Measurements from ENCODE around the gene DNHD1. TPM values are rescaled to one million over a fixed set of nuclear protein-coding genes. Genes with fewer than 3 reads are reported as not detected.

The DNHD1 gene
- total RNA-seq, 2 donors from 2014 or later: 22.4 to 38.5 TPM

DNA sequence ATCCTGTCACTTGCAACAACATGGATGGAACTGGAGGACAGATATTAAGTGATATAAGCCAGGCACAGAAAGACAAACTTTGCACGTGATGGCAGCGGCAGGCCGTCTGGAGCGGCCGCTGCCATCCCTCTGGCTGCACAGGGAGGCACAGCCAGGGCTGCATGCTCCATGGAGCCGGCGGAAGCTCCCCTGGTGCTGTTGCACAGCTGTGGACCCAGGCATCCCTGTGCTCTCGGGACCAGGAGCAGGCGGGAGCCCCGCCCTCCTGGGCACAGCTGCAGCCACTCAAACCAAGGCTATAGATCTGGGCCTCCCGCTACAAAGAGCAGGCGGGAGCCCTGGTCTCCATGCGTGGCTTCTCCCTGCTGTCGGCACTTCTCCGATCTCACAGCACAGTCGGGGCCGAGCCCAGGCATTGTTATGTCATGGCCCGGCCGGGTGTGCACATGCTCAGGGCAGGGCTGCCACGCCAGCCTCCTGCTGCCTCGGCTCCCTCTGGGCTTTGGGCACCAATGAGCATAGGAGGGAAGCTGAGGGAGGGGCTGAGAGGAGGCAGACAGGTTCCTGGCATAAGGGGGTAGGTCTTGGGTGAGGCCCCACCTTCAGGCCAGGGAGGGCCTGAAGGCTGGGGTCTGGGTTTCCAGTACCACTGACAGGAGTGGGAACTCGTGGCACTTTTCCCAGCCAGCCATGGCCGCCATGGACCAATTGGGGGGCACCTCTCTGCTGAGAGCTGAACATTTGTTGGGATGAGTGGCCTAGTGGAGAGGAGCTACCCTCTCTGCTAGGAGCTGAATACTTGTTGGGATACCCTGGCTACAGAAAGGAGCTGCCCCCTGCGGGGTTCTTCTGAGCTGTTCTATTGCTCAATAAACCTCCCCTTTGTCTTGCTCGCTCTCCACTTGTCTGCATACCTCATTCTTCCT, 89.6 kb downstream of the DNHD1 start:
- no peak for DNase-seq (ENCODE audit: low spot score in 2 of 2)
- H3K36me3 Mint-ChIP-seq: peaks cover 27 to 28% of the 10 kb centered on the region in 2 donors
- no peak for ATAC-seq
- no peak overlapping the region for H3K27ac Mint-ChIP-seq
- H3K9me3 Mint-ChIP-seq: peaks cover 12 to 22% of the 10 kb centered on the region in 2 donors

DNA sequence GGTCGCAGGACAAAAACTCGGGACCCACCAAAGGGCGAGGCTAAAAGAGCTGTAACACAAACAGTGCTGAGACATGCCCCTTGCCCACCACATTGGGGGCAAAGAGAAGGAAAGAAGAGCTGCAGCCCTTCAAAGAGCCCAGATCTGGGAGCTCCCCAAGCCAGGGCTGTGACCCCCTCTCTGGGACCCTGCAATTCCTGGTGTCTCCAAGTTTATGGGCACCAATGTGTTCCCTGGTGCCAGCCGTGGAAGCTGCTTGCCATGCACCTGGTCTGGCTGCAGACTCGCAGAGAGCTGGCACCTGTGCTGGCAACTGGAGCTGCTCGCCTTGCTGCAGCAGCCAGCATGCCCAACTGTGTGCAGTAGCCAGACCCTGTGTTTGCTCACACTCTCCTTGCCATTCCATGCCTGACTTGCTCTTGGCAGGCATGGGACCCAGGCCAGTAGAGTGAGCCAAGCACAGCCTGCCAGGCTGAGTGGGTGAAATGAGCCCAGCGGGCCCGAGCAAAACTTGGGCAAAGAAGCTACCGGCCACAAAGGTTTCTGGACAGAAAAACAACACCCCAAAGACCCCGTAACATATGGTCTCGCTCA, 90.4 kb downstream of the DNHD1 start:
- Mint-ChIP-seq H3K27ac (peak overlapping the region in 1 of 2 donors; percentile 54), H3K9me3 (peaks cover 12 to 22% of the 10 kb centered on the region in 2 donors), H3K36me3 (peaks cover 26 to 28% of the 10 kb centered on the region in 2 donors)
- DNase-seq (ENCODE audit: low spot score in 2 of 2): no peak
- no peak for ATAC-seq

DNA sequence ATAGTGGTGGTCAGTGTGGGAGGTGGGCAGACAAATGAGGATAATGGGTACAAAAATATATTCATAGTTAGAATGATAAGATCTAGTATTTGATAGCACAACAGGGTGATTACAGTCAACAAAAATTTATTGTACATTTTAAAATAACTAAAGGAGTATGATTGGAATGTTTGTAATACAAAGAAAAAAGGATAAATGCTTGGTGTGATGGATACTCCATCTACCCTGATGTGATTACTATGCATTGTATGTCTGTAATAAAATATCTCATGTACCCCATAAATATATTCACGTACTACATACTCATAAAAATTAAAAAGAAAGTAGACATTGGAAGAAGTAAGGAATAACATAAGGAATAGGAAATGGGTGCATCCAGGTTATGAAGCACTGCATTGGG, 90.9 kb downstream of the DNHD1 start:
- H3K36me3 Mint-ChIP-seq: peaks cover 22 to 25% of the 10 kb centered on the region in 2 donors
- ATAC-seq (no peak), DNase-seq (ENCODE audit: low spot score in 2 of 2) (no peak)
- H3K9me3 Mint-ChIP-seq: peaks cover 9 to 19% of the 10 kb centered on the region in 2 donors
- no peak overlapping the region for H3K27ac Mint-ChIP-seq

DNA sequence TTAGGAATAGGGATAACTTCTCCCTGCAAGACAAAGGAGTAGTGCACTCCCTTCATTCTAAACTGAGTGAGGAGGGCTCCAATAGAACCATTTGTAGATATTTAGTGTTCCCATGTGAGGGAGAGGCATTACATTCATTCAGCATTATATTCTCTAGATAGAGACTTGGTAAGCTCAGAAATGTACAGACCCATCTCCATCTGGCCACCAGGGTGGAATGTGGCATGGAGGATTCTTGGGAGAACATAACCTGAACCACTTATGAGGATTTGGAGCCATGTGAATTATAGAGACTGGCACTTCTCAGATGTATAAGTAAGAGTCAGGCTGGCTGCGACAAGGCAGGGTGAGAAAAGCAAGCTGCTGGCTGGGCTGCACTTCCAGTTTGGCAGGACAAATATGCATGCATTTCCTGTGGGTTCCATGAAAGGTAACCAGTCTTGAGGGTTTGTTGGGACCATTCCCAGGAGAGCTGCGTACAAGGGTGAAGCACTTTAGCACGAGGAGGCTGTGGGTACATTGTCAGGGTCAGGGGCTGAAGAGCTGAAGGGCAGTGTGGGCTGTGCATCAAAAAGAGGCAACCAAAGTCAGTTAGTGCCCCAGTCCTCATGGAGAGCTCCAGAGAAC, 97.2 kb downstream of the DNHD1 start:
- ATAC-seq: no peak
- H3K36me3 Mint-ChIP-seq: peaks cover 5 to 28% of the 10 kb centered on the region in 2 donors
- H3K27ac Mint-ChIP-seq: peak overlapping the region in 1 of 2 donors; percentile 3

DNA sequence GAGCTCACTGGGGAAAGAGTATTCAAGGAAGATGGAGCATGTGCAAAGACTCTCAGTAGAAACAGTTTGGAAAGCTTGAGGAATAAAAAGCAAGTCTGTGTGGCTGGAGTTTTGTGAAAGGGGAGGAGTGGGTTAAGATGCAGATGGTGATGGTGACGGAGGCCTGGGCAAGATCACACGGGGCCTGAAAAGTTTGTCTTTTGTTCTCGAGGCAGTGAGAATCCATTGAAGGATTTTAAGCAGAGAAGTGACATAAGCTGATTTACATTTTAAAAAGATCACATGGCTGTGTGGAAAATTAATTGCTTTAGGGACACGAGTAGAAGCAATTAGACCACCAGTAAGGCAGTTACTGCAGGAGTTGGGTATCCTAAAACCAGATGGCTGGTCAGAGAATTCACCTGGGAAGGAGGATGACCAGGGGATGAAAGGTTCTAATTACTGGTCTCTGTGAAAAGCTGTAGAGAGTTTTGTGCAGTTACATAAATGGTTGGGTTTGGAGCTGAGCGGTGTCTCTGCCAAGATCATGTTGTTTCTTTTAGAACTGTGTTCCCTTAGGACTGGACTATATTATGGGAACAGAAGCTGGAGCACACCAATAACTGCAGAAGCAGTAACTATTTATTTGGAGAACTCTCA, 99.3 kb downstream of the DNHD1 start:
- no peaks in the 10 kb centered on the region for H3K9me3 Mint-ChIP-seq
- no peak overlapping the region for H3K27ac Mint-ChIP-seq
- DNase-seq (ENCODE audit: low spot score in 2 of 2) (no peak), ATAC-seq (no peak)
- H3K36me3 Mint-ChIP-seq: peaks cover 5 to 32% of the 10 kb centered on the region in 2 donors

More for the DNA sequence above, 97.2 kb downstream of the DNHD1 start:
- no peak for DNase-seq (ENCODE audit: low spot score in 2 of 2)
- no peaks in the 10 kb centered on the region for H3K9me3 Mint-ChIP-seq

DNA sequence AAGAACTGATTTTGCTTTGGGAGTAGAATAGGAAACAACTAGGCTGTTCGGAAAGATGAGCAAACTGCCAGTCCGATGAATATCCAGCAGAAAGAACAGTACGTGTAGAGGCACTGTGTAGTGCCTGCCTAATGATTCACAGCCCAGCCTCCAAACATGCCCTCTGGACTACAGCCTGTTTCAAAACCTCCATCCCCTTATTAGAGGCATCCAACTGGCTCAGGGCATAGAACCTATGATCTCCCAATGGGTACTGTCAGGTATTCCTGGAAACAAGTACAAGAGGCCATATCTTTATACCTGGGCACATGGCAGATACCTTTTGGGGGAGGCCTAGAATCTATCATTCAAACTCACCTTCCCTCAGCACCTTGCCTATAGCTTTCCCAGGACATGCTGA, 101.5 kb downstream of the DNHD1 start:
- Mint-ChIP-seq H3K36me3 (peaks cover 5 to 40% of the 10 kb centered on the region in 2 donors), H3K9me3 (no peaks in the 10 kb centered on the region), H3K27ac (peak overlapping the region in 1 of 2 donors; percentile 12)
- ATAC-seq: no peak
- DNase-seq (ENCODE audit: low spot score in 2 of 2): no peak

DNA sequence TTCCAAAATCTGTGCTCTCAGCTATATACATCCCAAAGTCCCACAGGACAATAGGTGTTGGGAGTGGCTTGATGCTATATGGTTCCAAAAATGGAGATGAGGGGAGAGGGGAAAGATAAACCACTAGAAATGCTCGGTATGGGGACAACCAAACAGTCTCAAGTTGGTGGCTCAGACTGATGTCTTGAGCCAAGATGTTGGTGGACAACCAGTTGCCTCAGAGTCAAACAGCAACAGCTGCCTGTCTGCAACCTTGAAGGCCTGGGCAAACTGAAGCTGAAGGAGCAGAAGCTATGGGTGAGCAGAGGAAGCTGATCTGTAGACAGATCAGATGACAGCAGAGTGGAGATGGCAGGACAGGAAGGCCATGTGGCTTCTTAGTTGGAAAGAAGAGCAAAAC, 102.4 kb downstream of the DNHD1 start:
- Mint-ChIP-seq H3K27ac (peak overlapping the region in 1 of 2 donors; percentile 33), H3K9me3 (no peaks in the 10 kb centered on the region), H3K36me3 (peaks cover 5 to 36% of the 10 kb centered on the region in 2 donors)
- peak in 1 of 2 donors; percentile 0 for DNase-seq (ENCODE audit: low spot score in 2 of 2)
- ATAC-seq: no peak

DNA sequence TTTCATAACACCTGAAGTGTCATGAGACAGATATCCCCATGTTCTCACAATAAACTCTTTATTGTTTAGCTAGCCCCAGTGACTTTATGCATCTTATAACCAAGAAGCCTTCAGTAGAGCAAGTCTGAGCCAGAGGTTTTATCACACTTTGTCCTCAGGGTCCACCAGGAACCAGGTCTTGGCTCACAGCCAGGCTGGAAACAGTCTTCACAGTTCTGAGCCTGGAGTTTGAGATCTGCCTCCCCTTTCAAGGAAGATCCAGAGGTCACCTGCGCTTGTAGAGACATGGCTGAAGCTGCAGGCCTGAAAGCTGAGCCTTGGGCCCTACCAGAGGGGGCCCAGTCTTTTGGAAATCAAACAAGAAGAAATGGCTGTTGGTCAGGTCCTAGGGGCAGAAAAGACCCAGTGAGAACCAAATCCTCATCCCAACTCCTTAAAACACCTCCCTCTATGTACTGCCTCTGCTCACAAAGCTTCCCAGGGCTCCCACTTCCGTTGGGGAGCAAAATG, 102.9 kb downstream of the DNHD1 start:
- H3K36me3 Mint-ChIP-seq: peaks cover 5 to 34% of the 10 kb centered on the region in 2 donors

DNA sequence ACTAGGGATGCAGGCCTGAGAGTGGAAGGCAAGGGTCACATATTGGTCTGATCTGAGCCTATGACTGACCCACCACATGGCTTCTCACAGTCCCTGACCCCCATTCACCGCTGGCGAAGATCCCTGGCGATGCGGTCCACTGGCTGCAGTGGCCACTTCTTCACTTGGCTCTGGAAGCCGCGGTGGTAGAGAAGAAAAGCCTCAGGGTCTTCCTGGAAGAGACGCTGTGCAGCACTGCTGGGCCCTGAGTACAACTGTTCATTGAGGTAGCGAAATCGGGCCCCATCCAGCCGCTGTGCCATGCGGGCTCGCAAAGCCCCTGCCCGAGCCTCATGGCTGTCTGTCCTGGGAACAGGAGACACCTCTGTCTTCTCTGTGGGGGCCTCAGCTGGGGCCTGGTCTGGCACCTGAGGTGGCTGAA, 104.0 kb downstream of the DNHD1 start:
- H3K36me3 Mint-ChIP-seq: peaks cover 5 to 31% of the 10 kb centered on the region in 2 donors
- DNase-seq (ENCODE audit: low spot score in 2 of 2) (peak in 1 of 2 donors; percentile 1), ATAC-seq (no peak)
- H3K27ac Mint-ChIP-seq: no peak overlapping the region
- H3K9me3 Mint-ChIP-seq: no peaks in the 10 kb centered on the region

More for the DNA sequence above, 102.9 kb downstream of the DNHD1 start:
- ATAC-seq (no peak), DNase-seq (ENCODE audit: low spot score in 2 of 2) (peak in 1 of 2 donors; percentile 1)
- Mint-ChIP-seq H3K9me3 (no peaks in the 10 kb centered on the region), H3K27ac (peak overlapping the region in 1 of 2 donors; percentile 63)

DNA sequence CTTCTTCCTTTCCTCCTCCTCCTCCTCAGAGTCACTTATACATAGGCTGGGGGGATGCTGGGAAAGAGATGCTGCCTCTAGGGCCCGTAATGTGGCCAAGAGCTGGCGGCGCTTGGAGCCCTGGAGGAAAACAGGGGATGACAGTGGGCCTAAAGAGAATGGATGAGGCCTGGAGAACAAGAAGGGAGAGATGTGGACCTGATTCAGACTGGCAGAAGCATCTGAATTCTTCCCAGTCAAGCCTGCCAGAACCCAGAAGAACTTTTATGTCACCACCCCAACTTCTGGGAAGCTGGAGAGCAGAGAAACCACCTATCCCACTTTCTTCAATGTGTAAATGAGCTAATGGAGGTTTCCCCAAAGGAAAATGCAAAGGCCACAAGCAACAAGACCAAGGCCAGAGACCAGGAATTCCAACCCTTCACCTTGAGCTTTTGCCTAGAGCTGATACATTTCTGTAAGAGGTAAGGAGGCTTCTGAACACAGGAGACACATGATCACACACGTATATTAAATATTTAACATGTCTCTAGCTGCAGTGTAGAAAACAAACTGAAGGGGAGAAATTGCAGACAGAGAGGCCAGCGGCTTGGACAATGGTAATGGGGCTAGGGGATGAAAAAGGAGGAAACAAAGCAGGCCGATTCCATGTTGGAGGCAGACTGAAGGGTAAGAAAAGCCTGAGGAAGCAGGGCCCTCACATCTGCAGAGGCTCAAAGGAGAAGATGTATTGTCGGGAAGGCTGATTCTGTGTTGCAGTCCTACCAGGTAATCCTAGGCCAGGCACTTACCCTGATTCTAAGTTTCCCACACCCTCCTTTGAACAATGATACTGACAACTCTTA, 105.2 kb downstream of the DNHD1 start:
- ATAC-seq: no peak
- no peak for DNase-seq (ENCODE audit: low spot score in 2 of 2)
- H3K27ac Mint-ChIP-seq: peak overlapping the region in 1 of 2 donors; percentile 65
- H3K9me3 Mint-ChIP-seq: no peaks in the 10 kb centered on the region
- H3K36me3 Mint-ChIP-seq: peaks cover 5 to 27% of the 10 kb centered on the region in 2 donors

DNA sequence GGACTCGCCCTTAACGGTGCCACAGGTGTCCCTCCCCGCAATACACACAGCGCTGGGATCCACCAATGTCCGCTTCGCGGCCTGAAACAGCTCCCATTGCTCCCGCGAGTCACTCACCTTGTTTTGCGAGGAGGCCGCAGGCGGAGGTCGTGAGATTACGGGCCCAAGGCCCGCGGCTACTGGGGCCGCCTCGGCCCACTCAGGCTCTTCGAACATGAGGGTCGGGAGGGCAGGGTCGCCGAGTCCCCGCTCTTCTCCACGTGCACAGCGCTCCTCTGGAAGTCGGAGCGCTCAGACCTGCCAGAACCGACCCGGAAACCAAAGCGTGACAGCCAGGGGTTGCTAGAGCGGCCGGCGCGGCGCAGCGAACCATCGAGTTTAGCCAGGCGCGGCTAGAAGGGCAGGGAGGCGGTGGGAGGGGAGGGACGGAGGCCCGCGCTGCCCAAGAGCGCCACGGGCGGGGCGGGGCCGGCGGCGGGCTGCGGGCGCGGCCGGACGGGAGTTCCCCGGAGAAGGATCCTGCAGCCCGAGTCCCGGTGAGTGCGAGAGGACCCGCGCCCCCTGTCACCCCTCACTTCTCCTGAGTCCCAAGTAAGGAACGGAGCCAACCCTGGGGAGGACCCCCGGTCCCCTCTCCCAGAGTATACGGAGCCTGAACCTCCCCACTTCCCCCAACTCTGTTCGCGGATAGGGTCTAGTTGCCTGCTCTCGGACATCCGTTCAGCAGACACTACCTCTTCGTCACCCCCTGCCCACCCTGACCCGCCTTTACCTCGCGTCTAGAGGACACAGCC, 106.4 kb downstream of the DNHD1 start, which contains the start of the genes ILK and RRP8:
ILK (plus strand) TSS at position 488 of the 794 bp plus-strand sequence. CDS start 498 bp downstream, outside the sequence.
RRP8 (minus strand) TSS at position 330 of the 794 bp plus-strand sequence; CDS start at position 216, 114 bp downstream.
- DNase-seq (ENCODE audit: low spot score in 2 of 2) (peak; percentile 79 to 85), ATAC-seq (peak; percentile 67 to 85)
- Mint-ChIP-seq H3K36me3 (peaks cover 0 to 18% of the 10 kb centered on the region in 2 donors), H3K27ac (no peak within 1 kb of the TSS), H3K9me3 (no peaks in the 10 kb centered on the region)

DNA sequence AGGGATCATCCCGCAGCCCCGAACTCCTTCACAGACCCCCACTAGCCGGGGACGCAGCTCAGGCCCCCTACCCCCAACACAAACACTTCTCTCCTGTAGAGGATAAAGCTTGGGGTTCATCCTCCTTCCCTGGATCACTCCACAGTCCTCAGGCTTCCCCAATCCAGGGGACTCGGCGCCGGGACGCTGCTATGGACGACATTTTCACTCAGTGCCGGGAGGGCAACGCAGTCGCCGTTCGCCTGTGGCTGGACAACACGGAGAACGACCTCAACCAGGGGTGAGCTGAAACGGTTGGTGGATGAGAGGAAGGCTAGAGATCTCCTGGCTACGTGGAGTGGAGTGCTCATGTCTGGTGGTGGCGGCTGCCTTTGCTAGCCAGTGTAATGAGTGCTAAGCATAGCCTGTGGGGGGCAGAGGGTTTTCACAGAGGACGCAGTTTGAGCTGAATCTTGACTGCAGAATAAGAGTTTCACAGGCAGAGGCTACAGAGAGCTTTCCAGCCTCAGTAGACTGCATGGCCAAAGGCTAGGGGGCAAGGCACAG, 107.1 kb downstream of the DNHD1 start:
- peaks cover 3 to 18% of the 10 kb centered on the region in 2 donors for H3K36me3 Mint-ChIP-seq
- no peaks in the 10 kb centered on the region for H3K9me3 Mint-ChIP-seq
- peak; percentile 40 to 53 for ATAC-seq
- H3K27ac Mint-ChIP-seq: no peak overlapping the region
- DNase-seq (ENCODE audit: low spot score in 2 of 2): peak in 1 of 2 donors; percentile 39

DNA sequence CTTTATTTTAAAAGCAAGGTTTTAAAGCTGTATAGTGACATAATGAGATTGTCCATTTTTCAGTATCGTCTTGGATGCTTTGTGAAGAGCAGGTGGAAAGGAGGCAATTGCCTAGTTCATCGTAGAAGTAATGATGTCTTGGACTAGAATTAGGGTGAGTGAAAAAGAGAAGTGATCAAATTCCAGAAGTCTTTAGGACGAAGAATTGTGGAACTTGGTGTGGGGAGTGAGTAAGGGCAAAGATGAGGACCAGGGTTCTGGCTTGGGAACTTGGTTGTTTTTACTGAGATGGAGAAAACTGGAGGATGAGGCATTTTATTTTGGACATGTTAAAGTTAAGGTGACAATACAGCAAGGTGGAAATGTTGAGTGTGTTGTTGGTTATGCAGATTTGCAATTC, 107.7 kb downstream of the DNHD1 start:
- Mint-ChIP-seq H3K36me3 (peaks cover 9 to 20% of the 10 kb centered on the region in 2 donors), H3K9me3 (no peaks in the 10 kb centered on the region), H3K27ac (no peak overlapping the region)
- DNase-seq (ENCODE audit: low spot score in 2 of 2) (no peak), ATAC-seq (no peak)

DNA sequence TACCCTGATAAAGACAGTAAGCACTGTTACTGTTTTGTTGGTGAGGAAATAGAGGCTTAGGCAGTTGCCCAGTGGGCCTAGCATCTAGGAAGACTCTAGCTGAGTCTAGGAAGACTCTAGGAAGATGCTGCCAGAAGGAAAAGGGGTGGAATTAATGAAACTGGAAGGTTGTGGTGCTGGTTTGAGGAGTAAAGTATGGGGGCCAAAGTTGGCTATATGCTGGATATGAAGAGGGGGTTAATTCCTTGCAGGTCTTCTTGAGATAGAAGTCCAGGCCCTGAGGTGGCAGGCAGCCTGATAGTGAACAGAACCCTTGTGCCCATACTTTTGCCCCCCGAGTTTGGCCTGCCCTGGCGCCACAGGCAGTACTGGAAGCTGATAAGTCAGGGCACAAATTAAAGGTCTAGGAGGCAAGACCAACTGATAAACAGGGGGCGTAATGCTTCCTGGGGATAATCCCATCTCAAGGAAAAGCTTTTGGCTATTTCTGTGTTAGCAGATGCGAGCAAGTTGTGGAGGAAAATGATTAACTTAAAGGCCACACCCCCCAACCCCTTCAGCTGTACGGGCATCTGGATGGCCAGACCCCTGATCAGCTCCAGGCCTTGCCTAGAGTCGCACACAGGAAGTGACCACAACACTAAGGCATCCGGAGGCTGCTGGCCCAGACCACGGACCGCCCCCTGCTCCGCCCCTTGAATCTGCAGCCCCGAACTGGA, 109.5 kb downstream of the DNHD1 start:
- DNase-seq (ENCODE audit: low spot score in 2 of 2) (peak; percentile 51 to 75), ATAC-seq (peak; percentile 27 to 50)
- Mint-ChIP-seq H3K36me3 (peaks cover 27 to 32% of the 10 kb centered on the region in 2 donors), H3K9me3 (no peaks in the 10 kb centered on the region), H3K27ac (peak overlapping the region in 1 of 2 donors; percentile 87)

Measured in activated naive CD4-positive, alpha-beta T cell treated with anti-CD3 and anti-CD28 coated beads, Interleukin-2, amount 50 U/mL, for 72 hours (primary cell).